HG02759 (cell line): ENCODE data around the gene TTC38.

ENCODE experiments used
- ATAC-seq: cut with Tn5 transposase; IDR thresholded peaks from one replicate; pipeline ENCODE4 v1.9.1; 2021; ENCODE audit warnings: mild to moderate bottlenecking, moderate library complexity; ENCODE audit not compliant: unreplicated experiment

The TTC38 gene

GRCh38 chr22:46276563-46276962 is 8.8 kb downstream of the TTC38 start:
- no peak for ATAC-seq

GRCh38 chr22:46278656-46279645 is 11.1 kb downstream of the TTC38 start:
- no peak for ATAC-seq

DNA sequence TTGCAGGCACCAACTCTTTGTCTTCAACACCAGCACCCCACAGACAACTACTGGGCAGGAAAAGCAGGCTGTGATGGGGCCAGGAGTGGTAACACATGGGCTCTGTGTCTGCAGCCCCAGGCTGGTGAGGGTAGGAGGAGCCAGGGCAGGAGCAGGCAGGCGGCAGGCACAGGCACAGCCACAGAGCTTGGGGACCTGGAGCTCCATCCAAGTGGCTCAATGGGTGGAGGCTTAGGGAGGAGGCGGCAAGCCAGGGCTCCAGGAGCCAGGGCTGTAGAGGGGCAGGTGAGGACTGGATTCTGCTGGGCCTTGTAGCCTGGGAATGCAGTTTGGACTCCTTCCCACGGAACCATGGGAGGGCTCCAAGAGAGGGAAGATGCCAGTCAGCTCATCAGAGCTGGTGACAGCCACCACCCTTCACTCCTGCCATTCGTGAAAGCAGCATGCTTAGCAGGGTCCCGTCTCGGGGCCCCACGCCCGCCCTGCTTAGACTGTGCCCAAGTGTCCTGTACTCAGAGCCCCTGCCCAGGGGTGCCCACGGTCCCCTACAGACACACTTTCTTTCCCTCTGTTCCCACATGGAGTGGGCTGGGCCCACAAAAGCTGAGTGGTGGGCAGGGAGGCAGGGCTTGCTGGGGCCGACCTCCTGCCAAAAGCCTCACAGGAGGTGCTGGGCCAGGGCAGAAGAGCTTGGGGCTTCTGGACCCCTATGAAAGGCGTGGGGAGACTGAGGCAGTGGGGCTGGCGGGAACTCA is 12.4 kb downstream of the TTC38 start:
- no peak for ATAC-seq

DNA sequence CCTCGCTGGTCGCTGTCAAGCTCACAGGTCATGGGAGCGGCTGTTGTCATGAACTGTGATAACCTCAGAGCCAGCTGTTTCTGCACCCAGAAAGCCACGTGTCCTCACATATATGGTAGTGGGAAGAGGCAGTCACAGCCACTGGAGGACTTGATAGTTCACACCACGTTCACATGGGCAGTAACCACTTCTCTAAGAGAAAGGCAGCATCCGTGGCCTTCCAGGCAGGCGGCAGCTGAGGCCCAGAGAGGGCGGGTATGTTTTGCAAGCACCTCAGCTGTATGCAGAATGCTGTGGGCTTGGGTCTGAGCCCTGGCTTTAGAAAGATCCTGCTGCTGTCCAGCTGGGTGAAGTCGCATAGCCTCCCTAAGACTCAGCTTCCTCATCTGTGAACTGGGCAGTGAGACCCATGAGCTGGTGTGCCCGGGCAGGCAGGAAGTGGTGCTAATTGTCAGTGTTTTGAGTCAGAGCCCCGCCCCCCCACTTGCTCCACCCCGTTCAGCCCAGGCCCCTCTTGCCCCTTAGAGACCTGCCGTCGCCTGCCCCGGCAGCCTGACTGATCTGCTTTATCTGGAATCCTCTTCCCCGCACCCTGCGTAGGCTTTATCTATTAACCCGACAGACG is 13.3 kb downstream of the TTC38 start:
- no peak for ATAC-seq

DNA sequence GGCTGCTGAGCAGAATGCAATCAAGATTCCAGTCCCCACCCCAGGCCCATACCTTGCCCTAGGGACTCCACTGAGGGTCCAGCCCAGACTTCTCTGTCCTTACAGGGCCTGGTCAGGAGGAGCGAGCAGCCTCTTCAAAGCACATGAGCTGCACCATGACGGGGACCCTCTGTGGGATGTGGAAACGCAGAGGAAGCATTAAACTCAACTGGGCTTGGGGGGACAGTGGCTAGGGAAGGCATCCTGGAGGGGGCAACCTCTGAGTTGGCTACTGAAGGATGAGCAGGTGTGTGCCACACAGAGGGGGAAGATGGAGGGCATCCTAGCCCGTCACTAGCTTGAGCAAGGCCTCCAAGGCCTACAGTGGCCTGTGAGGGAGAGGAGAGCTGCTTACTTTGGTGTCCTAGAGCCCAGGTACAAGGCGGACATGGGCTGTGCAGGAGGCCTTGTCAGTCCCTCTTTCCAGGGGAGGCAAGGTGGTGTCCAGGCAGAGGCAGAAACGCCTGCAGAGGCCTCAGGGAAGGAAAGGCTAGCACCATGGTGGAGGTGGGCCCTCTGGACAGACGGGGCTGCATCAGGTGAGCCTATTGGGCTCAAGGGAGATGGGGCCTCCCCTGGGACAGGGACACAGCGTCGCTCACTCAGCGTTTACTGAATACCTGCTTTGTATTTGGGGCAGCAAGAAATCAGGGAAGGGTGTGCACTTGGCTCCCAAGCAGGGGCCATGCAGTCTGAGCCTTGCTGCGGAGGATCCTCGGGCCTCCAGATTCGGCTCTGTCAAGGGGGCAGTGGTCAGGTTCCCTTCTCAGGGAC is 14.3 kb downstream of the TTC38 start:
- no peak for ATAC-seq

DNA sequence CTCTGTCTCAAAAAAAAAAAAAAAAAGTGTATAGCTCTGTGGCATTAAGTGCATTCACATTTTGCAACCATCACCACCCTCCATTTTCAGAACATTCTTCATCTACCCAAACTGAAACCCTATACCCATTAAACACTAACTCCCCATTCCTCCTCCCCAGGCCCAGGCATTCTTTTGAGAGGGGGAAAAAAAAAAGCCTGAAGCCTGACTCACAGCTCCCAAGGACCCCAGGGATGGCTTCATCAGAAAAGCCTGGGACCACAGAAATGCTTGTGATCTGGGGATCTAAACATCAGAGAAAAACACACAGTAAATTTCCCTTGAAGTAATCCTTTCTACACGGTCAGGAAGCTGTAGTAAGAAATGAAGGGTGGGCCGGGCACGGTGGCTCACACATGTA is 18.2 kb downstream of the TTC38 start:
- ATAC-seq, result no peak

- ATAC-seq, result no peak
Measured at GRCh38 chr22:46286941-46287872, 19.4 kb downstream of the TTC38 start.

- peak; percentile 86 for ATAC-seq
Measured at GRCh38 chr22:46287873-46288751, 20.3 kb downstream of the TTC38 start.

- no peak for ATAC-seq
Measured at GRCh38 chr22:46288846-46289243, 21.0 kb downstream of the TTC38 start.

GRCh38 chr22:46289244-46289891 is 21.6 kb downstream of the TTC38 start:
- no peak for ATAC-seq

DNA sequence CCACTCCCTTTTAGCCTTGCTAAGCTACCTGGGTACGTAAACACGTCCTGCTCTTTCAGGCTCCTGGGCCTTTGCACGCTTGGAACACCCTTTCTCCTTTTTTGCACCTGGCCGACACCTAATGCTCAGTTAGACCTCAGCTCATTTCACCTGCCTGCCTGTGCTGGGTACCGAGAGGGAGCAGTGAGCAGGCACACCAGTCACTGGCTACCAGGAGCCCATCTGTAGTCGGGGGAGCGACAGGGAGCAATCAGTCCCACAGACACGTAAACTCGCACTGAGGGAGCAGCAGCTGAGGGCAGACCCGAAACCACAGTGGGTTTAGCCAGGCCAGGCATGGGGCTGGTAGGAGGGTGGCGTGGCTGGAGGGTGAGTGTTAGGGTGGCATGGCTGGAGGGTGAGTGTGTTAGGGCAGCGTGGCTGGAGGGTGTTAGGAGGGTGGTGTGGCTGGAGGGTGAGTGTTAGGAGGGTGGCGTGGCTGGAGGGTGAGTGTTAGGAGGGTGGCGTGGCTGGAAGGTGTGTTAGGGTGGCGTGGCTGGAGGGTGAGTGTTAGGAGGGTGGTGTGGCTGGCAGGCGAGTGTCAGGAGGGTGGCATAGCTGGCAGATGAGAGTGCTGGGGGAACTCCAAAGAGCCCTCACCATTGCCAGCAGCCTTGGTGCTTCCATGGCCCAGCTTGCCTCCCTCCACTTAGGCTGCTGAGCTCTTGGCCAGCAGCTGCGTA is 22.5 kb downstream of the TTC38 start:
- ATAC-seq, result no peak

DNA sequence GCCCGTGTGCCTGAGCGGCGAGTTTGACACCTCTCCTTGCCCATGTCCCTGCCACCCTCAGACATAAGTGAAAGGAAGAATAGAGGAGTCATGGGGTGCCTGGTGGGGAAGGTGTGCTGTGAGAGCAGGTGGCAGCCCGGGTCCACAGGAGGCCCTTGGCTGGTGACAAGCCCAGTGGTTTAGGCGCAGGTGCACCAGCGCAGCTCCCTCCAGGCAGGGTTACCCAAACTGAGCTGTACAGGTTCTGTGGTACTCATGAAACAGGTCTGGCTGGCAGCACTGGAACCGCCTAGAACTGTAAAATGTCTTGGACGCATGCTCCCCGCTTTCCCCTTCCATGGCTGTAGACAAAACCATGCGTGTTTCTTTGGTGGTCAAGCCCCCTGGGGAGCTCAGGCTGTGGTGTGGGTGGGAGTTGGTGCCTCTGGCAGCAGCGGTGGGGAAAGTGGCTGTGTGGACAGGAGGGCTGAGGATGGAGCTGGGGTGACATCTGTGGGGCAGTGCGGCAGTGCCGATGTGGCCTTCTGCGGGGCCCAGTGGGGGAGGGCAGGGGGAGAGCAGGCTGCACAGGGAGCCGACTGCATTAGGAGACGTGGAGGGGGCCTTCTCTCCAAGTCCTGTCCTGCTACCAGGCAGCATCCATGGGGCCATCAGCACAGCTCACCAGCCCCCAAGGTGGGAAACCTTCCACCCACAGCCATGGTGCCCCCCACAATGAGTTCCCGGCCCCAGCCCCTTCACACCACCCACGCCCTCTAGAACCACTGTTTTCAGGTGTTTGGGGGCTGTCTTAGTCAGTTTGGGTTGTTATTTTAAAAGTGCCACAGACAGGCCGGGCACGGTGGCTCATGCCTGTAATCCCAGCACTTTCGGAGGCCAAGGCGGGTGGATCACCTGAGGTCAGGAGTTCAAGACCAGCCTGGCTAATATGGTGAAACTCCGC is 23.3 kb downstream of the TTC38 start:
- ATAC-seq, result no peak

- ATAC-seq, result no peak
Measured at GRCh38 chr22:46292173-46292572, 24.4 kb downstream of the TTC38 start.

DNA sequence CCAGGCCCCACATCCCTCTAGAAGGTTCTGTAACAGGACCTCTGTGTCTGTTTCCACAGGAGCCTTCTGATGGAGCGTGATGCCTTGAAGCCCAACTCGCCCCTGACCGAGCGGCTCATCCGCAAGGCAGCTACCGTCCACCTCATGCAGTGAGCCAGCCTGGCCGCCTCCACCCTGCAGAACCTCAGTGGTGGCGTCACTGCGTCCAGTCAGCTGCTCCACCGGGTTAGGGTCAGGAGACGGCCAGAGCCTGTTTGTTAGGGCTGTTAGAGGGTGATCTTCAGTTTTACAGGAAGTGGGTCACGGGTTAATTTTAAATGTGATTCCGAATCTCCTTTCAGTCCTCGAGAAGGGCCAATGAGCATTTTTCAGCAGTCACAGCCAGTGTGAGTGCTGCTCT is 24.9 kb downstream of the TTC38 start:
- no peak for ATAC-seq

GRCh38 chr22:46293577-46294260 is 25.9 kb downstream of the TTC38 start:
- ATAC-seq, result no peak

DNA sequence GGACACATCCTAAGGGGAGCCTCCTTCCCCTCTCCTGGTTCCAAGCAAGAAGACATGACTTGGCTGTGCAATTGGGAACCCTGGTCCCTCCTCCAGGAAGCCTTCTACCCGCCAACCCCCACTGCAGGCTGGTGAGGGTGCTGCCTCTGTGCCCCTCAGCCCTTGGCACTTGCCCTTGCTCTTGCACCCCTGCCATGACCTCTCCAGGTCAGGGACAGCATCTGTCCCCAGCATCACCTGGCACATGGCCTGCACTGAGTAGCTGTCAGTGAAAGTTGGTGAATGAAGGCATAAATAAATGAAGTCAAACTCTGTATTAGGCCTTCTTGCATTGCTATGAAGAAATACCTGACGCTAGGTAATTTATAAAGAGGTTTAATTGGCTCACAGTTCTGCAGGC is 27.0 kb downstream of the TTC38 start:
- ATAC-seq, result no peak
